ENCODE measurements around the gene COX5B.

DNA sequence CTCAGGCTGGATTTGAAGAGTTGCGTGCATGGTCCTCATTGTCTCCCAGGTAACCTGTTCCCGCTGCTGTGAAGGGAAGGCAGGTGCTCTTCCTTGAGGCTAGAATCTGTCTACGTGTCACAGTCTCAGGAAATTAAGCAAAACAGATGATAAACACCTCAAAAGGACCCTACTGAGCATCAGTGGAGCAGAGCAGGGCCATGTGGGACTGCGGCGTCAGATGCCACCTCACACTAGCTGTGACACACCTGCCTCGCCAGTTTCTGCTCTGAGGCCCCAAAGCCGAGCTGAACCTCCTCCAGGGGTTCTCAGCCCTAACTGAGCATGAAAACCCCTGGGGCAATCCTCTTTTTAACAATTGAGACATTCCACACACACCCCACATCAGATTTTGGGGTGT is 25.7 kb downstream of the COX5B start:
- TF ChIP-seq POLR2A (IDR thresholded peaks at IDR 0.05; ENCODE audit: low read depth, low read length) (no peak), POLR2AphosphoS5 (IDR thresholded peaks at IDR 0.05; ENCODE audit: low read depth, low read length) (no peak), TAF1 (IDR thresholded peaks at IDR 0.05; ENCODE audit: borderline replicate concordance, low read depth, low read length) (no peak)

All from GM12892 (cell line).